SK-N-SH (cell line): ENCODE measurements around the gene ZDHHC14. TPM values are rescaled to one million over a fixed set of nuclear protein-coding genes. Genes with fewer than 3 reads are reported as not detected.

ENCODE experiments used
- CTCF ChIA-PET: fragments of 300-600, 350-600 bp; formaldehyde crosslinking; extraction: SDS; loops from one replicate; lab custom pipeline; 2021; lab: Yijun Ruan, JAX
- POLR2A ChIA-PET: fragments of 350-600 bp; sonication (Branson Sonifier 250); formaldehyde crosslinking; extraction: SDS; loops from one replicate; lab custom pipeline; 2020; ENCODE audit warnings: antibody characterized with exemption, inconsistent platforms; lab: Yijun Ruan, JAX
- DNase-seq: peaks from one replicate; pipeline ENCODE4 v3.0.0; 2012
- H2AFZ ChIP-seq: fragments of 200-600 bp; sonication (generic); 2 replicates; pipeline ENCODE4 v1.8.1; 2016; ENCODE audit warnings: antibody characterized with exemption, mild to moderate bottlenecking, low read depth
- H3F3A ChIP-seq: fragments of 200-600 bp; sonication (generic); replicated peaks from 2 replicates; pipeline ENCODE3; 2016; ENCODE audit warnings: antibody characterized with exemption, mild to moderate bottlenecking; ENCODE audit not compliant: insufficient read depth
- H3K27ac ChIP-seq, 2 experiments: fragments of 200-500 bp in 1 of 2; fragments of 200-600 bp in 1 of 2; sonication (Bioruptor generic) in 1 of 2; sonication (generic), shearing (Covaris generic) in 1 of 2; 2 replicates each; pipeline versions ENCODE4 v1.5.1 to v1.6.1; 2014 to 2016; ENCODE audit warnings: low read depth in 2 of 2, inconsistent platforms in 1 of 2, low read length in 1 of 2, mild to moderate bottlenecking in 1 of 2, mixed read lengths in 1 of 2
- H3K27me3 ChIP-seq: fragments of 200-600 bp; sonication (generic), shearing (Covaris generic); 2 replicates; pipeline ENCODE4 v1.6.1; 2016; ENCODE audit warnings: mixed run types; ENCODE audit not compliant: insufficient read depth
- H3K36me3 ChIP-seq, 2 experiments: fragments of 200-500 bp in 1 of 2; fragments of 200-600 bp in 1 of 2; sonication (Bioruptor generic) in 1 of 2; sonication (generic) in 1 of 2; replicated peaks in 1 of 2; 2 replicates each; pipeline versions ENCODE3 to v1.5.1; 2014 to 2016; ENCODE audit warnings: low read length in 1 of 2, mild to moderate bottlenecking in 1 of 2; ENCODE audit not compliant: insufficient read depth in 2 of 2, control insufficient read depth in 1 of 2
- H3K4me1 ChIP-seq, 2 experiments: fragments of 200-500 bp in 1 of 2; fragments of 200-600 bp in 1 of 2; sonication (Bioruptor generic) in 1 of 2; sonication (generic), shearing (Covaris generic) in 1 of 2; 2 replicates each; pipeline versions ENCODE4 v1.5.1 to v1.6.1; 2014 to 2016; ENCODE audit warnings: low read depth in 1 of 2, low read length in 1 of 2, mixed run types in 1 of 2; ENCODE audit not compliant: insufficient read depth in 2 of 2, control insufficient read depth in 1 of 2
- H3K4me2 ChIP-seq: fragments of 200-600 bp; sonication (generic), shearing (Covaris generic); 2 replicates; pipeline ENCODE4 v1.6.1; 2017; ENCODE audit warnings: mixed run types
- H3K4me3 ChIP-seq, 2 experiments: fragments of 200-500 bp in 1 of 2; fragments of 200-600 bp in 1 of 2; sonication (Bioruptor generic) in 1 of 2; sonication (generic), shearing (Covaris generic) in 1 of 2; 2 replicates each; pipeline versions ENCODE4 v1.5.1 to v1.8.1; 2014 to 2016; ENCODE audit warnings: low read depth in 2 of 2, inconsistent platforms in 1 of 2, low read length in 1 of 2, mild to moderate bottlenecking in 1 of 2, mixed read lengths in 1 of 2, moderate library complexity in 1 of 2
- H3K79me2 ChIP-seq: fragments of 200-600 bp; sonication (generic); 2 replicates; pipeline ENCODE4 v1.8.1; 2017; ENCODE audit warnings: mild to moderate bottlenecking; ENCODE audit not compliant: insufficient read depth
- H3K9ac ChIP-seq: fragments of 200-600 bp; sonication (generic); 2 replicates; pipeline ENCODE4 v1.6.1; 2017; ENCODE audit warnings: mixed run types
- H3K9me2 ChIP-seq: fragments of 200-600 bp; sonication (generic); 2 replicates; pipeline ENCODE4 v1.6.1; 2017; ENCODE audit warnings: mixed run types
- H3K9me3 ChIP-seq: fragments of 200-600 bp; sonication (generic); 2 replicates; pipeline ENCODE4 v1.6.1; 2017; ENCODE audit warnings: mixed run types, mild to moderate bottlenecking, moderate library complexity
- H4K20me1 ChIP-seq: fragments of 200-600 bp; sonication (generic); 2 replicates; pipeline ENCODE4 v1.6.1; 2017; ENCODE audit warnings: mild to moderate bottlenecking, mixed run types; ENCODE audit not compliant: insufficient read depth
- CTCF ChIP-seq: fragments of 200-600 bp; sonication (generic); IDR thresholded peaks from 2 replicates; pipeline ENCODE4 v1.6.1; 2017; ENCODE audit warnings: antibody characterized with exemption, mild to moderate bottlenecking, moderate library complexity
- EP300 ChIP-seq, 2 experiments: IDR thresholded peaks; 2 replicates each; pipeline versions ENCODE4 v1.4.0 to v1.6.1; 2012; ENCODE audit warnings: borderline replicate concordance in 1 of 2, low read depth in 1 of 2, low read length in 1 of 2
- FOXJ3 ChIP-seq: sonication (generic); formaldehyde crosslinking; IDR thresholded peaks from 2 replicates; pipeline ENCODE4 v1.5.1; 2020; ENCODE audit warnings: mild to moderate bottlenecking, missing genetic modification reagents
- FOXM1 ChIP-seq: IDR thresholded peaks from 2 replicates; pipeline ENCODE4 v1.4.0; 2012; ENCODE audit warnings: low read depth, mild to moderate bottlenecking
- GATA2 ChIP-seq: sonication (generic); formaldehyde crosslinking; IDR thresholded peaks from 2 replicates; pipeline ENCODE4 v1.5.0; 2020; ENCODE audit warnings: mild to moderate bottlenecking, missing genetic modification reagents
- IRF3 ChIP-seq: fragments of 150-350 bp; IDR thresholded peaks from 2 replicates; pipeline ENCODE4 v1.6.1; 2016; ENCODE audit warnings: mild to moderate bottlenecking, low read depth, low read length
- MAX ChIP-seq: IDR thresholded peaks from 2 replicates; pipeline ENCODE4 v1.4.0; 2012; ENCODE audit warnings: low read depth
- MXI1 ChIP-seq: IDR thresholded peaks from 2 replicates; pipeline ENCODE4 v1.6.1; 2012; ENCODE audit warnings: mild to moderate bottlenecking, low read depth, low read length, improper control_type of control experiment
- NRF1 ChIP-seq: IDR thresholded peaks from 2 replicates; pipeline ENCODE4 v1.6.1; 2012; ENCODE audit warnings: low read depth, mild to moderate bottlenecking, low read length
- PBX3 ChIP-seq: IDR thresholded peaks from 2 replicates; pipeline ENCODE4; 2012
- RAD21 ChIP-seq: IDR thresholded peaks from 2 replicates; pipeline ENCODE4 v1.6.1; 2012; ENCODE audit warnings: mild to moderate bottlenecking, low read length
- TAF1 ChIP-seq: IDR thresholded peaks from 2 replicates; pipeline ENCODE4 v1.6.1; 2012; ENCODE audit warnings: low read depth, mild to moderate bottlenecking, low read length, moderate library complexity, borderline replicate concordance
- YY1 ChIP-seq: IDR thresholded peaks from 2 replicates; pipeline ENCODE4 v1.4.0; 2012; ENCODE audit warnings: low read depth, mild to moderate bottlenecking
- ZBTB33 ChIP-seq: IDR thresholded peaks from 2 replicates; pipeline ENCODE4 v1.4.0; 2012; ENCODE audit warnings: low read depth, borderline replicate concordance
- WGBS: methylation state at CpG from one replicate; pipeline ENCODE4 v1.1.6; 2017; ENCODE audit warnings: low lambda C conversion rate; 5-methylcytosine and 5-hydroxymethylcytosine counted together
- polyA plus RNA-seq, 3 experiments: library from polyadenylated mRNA; depleted of rRNA; stranded (reverse); fragments of >200 nt; gene quantifications; 2 replicates each; pipeline ENCODE4 v1.2.3, GENCODE V29; 2012

Gene ZDHHC14
- polyA plus RNA-seq, 1 of the 3 experiments (the other 2 are of a cell fraction): 5.4 TPM

GRCh38 chr6:157447735-157448134 lies 66.7 kb downstream of the ZDHHC14 start:
- TF ChIP-seq YY1: no peak
- no peak for TF ChIP-seq FOXM1
- no peak for TF ChIP-seq MAX
- TF ChIP-seq IRF3: no peak
- TF ChIP-seq MXI1: no peak
- no peak for TF ChIP-seq NRF1
- TF ChIP-seq GATA2 (CRISPR knock-in tag): no peak
- no peak for TF ChIP-seq PBX3
- no peak for TF ChIP-seq CTCF
- TF ChIP-seq TAF1: no peak
- no peak for TF ChIP-seq EP300 (IDR thresholded peaks at IDR 0.05; ENCODE audit: borderline replicate concordance in 1 of 2, low read depth in 1 of 2, low read length in 1 of 2)
- TF ChIP-seq FOXJ3 (CRISPR knock-in tag): no peak
- TF ChIP-seq ZBTB33: no peak
- TF ChIP-seq RAD21: no peak
- TF ChIP-seq, all 33 proteins: peak for 0
- POLR2A ChIA-PET: no interaction called here

More at GRCh38 chr6:157447735-157448134, 66.7 kb downstream of the ZDHHC14 start:
- no peak for DNase-seq
- Histone ChIP-seq H3K27ac (no peak overlapping the region), H3K4me3 (no peak overlapping the region), H3K36me3 (no peaks in the 10 kb centered on the region), H3K79me2 (no peaks in the 10 kb centered on the region), H3K4me1 (no peaks in the 10 kb centered on the region), H4K20me1 (no peaks in the 10 kb centered on the region), H3K9me3 (no peaks in the 10 kb centered on the region), H3K4me2 (no peak overlapping the region), H3K9ac (no peak overlapping the region), H2AFZ (no peak overlapping the region), H3F3A (no peaks in the 10 kb centered on the region), H3K27me3 (no peaks in the 10 kb centered on the region), H3K9me2 (no peaks in the 10 kb centered on the region)
- CTCF ChIA-PET: no interaction called here
- 91% methylated on average over 3 of the region's 3 CpGs for WGBS
